HepG2 (cell line): Measurements from ENCODE around the gene CD58. TPM values are rescaled to one million over a fixed set of nuclear protein-coding genes. Genes with fewer than 3 reads are reported as not detected.
A peak's percentile ranks its signal among the peaks of the same experiment; 100 is the strongest.

Experiments
- GTF3A ChIP-seq: sonication (generic); formaldehyde crosslinking; conservative IDR thresholded peaks from 2 replicates; pipeline ENCODE4 v1.4.0; 2020; ENCODE audit warnings: mild to moderate bottlenecking, missing genetic modification reagents
- HNRNPK ChIP-seq: fragments of 200-400 bp; formaldehyde crosslinking; IDR thresholded peaks from 2 replicates; pipeline ENCODE4 v1.6.1; 2018; ENCODE audit warnings: low read length, low read depth, moderate library complexity, mild to moderate bottlenecking; ENCODE audit not compliant: poor library complexity, severe bottlenecking
- KDM1A ChIP-seq: IDR thresholded peaks from 2 replicates; pipeline ENCODE4 v1.6.1; 2016; ENCODE audit warnings: missing compliant biosample characterization
- MZF1 ChIP-seq: sonication (generic); formaldehyde crosslinking; IDR thresholded peaks from 2 replicates; pipeline ENCODE4 v1.8.1; 2023; ENCODE audit warnings: mild to moderate bottlenecking, missing genetic modification reagents, borderline replicate concordance
- NFRKB ChIP-seq: fragments of 450-650 bp; IDR thresholded peaks from 2 replicates; pipeline ENCODE4 v1.6.1; 2017
- NFYB ChIP-seq: sonication (generic); formaldehyde crosslinking; IDR thresholded peaks from 2 replicates; pipeline ENCODE4 v1.4.0; 2020; ENCODE audit warnings: missing genetic modification reagents
- NFYC ChIP-seq: IDR thresholded peaks from 2 replicates; pipeline ENCODE4 v1.6.1; 2016; ENCODE audit warnings: missing genetic modification reagents, missing compliant biosample characterization
- NRL ChIP-seq: sonication (generic); formaldehyde crosslinking; IDR thresholded peaks from 2 replicates; pipeline ENCODE4 v1.5.0; 2020; ENCODE audit warnings: missing genetic modification reagents, mild to moderate bottlenecking, moderate library complexity, borderline replicate concordance
- PAWR ChIP-seq: sonication (generic); formaldehyde crosslinking; IDR thresholded peaks from 2 replicates; pipeline ENCODE4 v1.4.0; 2020; ENCODE audit warnings: missing genetic modification reagents, mild to moderate bottlenecking, borderline replicate concordance
- PCBP1 ChIP-seq: fragments of 200-400 bp; formaldehyde crosslinking; IDR thresholded peaks from 2 replicates; pipeline ENCODE4 v1.6.1; 2017; ENCODE audit warnings: mild to moderate bottlenecking, low read depth, low read length, borderline replicate concordance
- TBL1XR1 ChIP-seq: fragments of 150-350 bp; IDR thresholded peaks from 2 replicates; pipeline ENCODE4 v1.6.1; 2014; ENCODE audit warnings: borderline replicate concordance, low read length; ENCODE audit not compliant: partially characterized antibody
- ZNF225 ChIP-seq: sonication (generic); formaldehyde crosslinking; IDR thresholded peaks from 2 replicates; pipeline ENCODE4 v1.4.0; 2020; ENCODE audit warnings: mild to moderate bottlenecking, missing genetic modification reagents
- ZNF562 ChIP-seq: sonication (generic); formaldehyde crosslinking; IDR thresholded peaks from 2 replicates; pipeline ENCODE4 v1.8.0; 2022; ENCODE audit warnings: missing genetic modification reagents, borderline replicate concordance
- polyA plus RNA-seq, 8 experiments: library from polyadenylated mRNA; depleted of rRNA in 3 of 8; stranded (reverse) in 7 of 8; unstranded in 1 of 8; fragments of >200 nt; fragmentation: Illumina TruSeq in 4 of 8; extraction: Trizol in 4 of 8; gene quantifications; 2 replicates each; pipeline versions ENCODE4 v1.2.1 to v1.2.3, GENCODE V29; 2011 to 2016; ENCODE audit warnings: low read depth in 4 of 8, missing spikeins in 1 of 8, mixed read lengths in 1 of 8; ENCODE audit not compliant: insufficient read depth in 1 of 8
- total RNA-seq, 5 experiments: library from RNA; depleted of rRNA; stranded (reverse); fragments of >200 nt; fragmentation: Illumina TruSeq; extraction: Trizol; gene quantifications; 2 replicates each; pipeline ENCODE4 v1.2.3, GENCODE V29; 2016; ENCODE audit warnings: low read depth in 1 of 5
- TF ChIP-seq, protein P1 (sequence below), 2 experiments: fragments of 450-650 bp in 1 of 2; sonication (generic) in 1 of 2; formaldehyde crosslinking; IDR thresholded peaks; 2 replicates each; pipeline versions ENCODE4 v1.5.0 to v1.8.0; 2020 to 2022; ENCODE audit warnings: mild to moderate bottlenecking in 1 of 2, missing genetic modification reagents in 1 of 2
- TF ChIP-seq, protein P2 (sequence below): sonication (generic); formaldehyde crosslinking; IDR thresholded peaks from 2 replicates; pipeline ENCODE4; 2020; ENCODE audit warnings: missing genetic modification reagents, mild to moderate bottlenecking, borderline replicate concordance
- TF ChIP-seq, protein P3 (sequence below): sonication (generic); formaldehyde crosslinking; IDR thresholded peaks from 2 replicates; pipeline ENCODE4 v1.4.0; 2020; ENCODE audit warnings: missing genetic modification reagents, borderline replicate concordance
- TF ChIP-seq, protein P4 (sequence below): sonication (generic); formaldehyde crosslinking; IDR thresholded peaks from 2 replicates; pipeline ENCODE4 v1.5.1; 2020; ENCODE audit warnings: missing genetic modification reagents, mild to moderate bottlenecking, borderline replicate concordance

Gene CD58
- total and polyA plus RNA-seq, 2 of the 13 experiments (the other 11 are each of a cell fraction or from before 2014, with no cell fraction given): 9.4 to 13.5 TPM

DNA sequence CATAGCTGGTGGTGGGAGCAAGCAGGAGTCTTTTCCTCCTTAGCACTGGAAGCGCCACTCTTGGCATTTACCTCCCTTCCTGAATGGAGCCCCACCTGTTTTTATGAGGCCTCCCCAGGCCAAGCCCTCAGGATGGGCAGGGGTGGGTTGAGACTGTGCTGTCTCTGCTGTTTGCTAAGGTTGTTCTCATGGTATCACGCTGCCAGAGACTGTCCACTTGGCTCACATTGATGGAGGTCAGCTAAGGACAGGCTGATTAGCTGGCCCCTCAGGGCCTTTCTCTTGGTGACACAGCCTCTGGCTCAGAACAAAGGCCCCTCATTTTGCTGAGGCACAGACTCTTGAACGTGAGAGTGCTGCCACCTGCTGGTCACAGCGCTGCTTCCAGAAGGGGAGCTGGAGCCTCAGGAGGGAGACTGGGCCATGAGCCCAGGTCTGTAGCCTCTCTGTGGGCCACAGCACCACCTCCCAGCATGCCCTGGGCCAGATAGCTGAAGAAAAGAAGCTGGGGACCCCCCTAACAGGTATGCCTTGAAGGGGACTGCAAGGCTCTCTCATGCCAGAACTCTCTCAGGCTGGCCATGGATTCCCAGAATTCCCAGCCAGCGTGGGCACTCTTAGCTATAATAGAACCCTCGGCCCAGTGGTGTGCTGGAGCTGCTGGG lies 85.6 kb downstream of the CD58 start (continued):
- TF ChIP-seq, protein P1, sequence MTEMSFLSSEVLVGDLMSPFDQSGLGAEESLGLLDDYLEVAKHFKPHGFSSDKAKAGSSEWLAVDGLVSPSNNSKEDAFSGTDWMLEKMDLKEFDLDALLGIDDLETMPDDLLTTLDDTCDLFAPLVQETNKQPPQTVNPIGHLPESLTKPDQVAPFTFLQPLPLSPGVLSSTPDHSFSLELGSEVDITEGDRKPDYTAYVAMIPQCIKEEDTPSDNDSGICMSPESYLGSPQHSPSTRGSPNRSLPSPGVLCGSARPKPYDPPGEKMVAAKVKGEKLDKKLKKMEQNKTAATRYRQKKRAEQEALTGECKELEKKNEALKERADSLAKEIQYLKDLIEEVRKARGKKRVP (CRISPR knock-in tag; IDR thresholded peaks at IDR 0.05): 0 out of 4 replicates have a peak, but pooled peaks of 1 of the 2 experiments have one; percentile 11
- TF ChIP-seq, protein P2, sequence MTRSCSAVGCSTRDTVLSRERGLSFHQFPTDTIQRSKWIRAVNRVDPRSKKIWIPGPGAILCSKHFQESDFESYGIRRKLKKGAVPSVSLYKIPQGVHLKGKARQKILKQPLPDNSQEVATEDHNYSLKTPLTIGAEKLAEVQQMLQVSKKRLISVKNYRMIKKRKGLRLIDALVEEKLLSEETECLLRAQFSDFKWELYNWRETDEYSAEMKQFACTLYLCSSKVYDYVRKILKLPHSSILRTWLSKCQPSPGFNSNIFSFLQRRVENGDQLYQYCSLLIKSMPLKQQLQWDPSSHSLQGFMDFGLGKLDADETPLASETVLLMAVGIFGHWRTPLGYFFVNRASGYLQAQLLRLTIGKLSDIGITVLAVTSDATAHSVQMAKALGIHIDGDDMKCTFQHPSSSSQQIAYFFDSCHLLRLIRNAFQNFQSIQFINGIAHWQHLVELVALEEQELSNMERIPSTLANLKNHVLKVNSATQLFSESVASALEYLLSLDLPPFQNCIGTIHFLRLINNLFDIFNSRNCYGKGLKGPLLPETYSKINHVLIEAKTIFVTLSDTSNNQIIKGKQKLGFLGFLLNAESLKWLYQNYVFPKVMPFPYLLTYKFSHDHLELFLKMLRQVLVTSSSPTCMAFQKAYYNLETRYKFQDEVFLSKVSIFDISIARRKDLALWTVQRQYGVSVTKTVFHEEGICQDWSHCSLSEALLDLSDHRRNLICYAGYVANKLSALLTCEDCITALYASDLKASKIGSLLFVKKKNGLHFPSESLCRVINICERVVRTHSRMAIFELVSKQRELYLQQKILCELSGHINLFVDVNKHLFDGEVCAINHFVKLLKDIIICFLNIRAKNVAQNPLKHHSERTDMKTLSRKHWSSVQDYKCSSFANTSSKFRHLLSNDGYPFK: no peak; the same call in 1 of the 2 replicates
- TF ChIP-seq PCBP1: no peak
- TF ChIP-seq NFRKB: no peak
- TF ChIP-seq NRL (CRISPR knock-in tag): no peak
- no peak for TF ChIP-seq TBL1XR1
- TF ChIP-seq ZNF562 (CRISPR knock-in tag): no peak
- TF ChIP-seq, protein P3, sequence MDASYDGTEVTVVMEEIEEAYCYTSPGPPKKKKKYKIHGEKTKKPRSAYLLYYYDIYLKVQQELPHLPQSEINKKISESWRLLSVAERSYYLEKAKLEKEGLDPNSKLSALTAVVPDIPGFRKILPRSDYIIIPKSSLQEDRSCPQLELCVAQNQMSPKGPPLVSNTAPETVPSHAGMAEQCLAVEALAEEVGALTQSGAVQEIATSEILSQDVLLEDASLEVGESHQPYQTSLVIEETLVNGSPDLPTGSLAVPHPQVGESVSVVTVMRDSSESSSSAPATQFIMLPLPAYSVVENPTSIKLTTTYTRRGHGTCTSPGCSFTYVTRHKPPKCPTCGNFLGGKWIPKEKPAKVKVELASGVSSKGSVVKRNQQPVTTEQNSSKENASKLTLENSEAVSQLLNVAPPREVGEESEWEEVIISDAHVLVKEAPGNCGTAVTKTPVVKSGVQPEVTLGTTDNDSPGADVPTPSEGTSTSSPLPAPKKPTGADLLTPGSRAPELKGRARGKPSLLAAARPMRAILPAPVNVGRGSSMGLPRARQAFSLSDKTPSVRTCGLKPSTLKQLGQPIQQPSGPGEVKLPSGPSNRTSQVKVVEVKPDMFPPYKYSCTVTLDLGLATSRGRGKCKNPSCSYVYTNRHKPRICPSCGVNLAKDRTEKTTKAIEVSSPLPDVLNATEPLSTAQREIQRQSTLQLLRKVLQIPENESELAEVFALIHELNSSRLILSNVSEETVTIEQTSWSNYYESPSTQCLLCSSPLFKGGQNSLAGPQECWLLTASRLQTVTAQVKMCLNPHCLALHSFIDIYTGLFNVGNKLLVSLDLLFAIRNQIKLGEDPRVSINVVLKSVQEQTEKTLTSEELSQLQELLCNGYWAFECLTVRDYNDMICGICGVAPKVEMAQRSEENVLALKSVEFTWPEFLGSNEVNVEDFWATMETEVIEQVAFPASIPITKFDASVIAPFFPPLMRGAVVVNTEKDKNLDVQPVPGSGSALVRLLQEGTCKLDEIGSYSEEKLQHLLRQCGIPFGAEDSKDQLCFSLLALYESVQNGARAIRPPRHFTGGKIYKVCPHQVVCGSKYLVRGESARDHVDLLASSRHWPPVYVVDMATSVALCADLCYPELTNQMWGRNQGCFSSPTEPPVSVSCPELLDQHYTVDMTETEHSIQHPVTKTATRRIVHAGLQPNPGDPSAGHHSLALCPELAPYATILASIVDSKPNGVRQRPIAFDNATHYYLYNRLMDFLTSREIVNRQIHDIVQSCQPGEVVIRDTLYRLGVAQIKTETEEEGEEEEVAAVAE: no peak
- TF ChIP-seq GTF3A (CRISPR knock-in tag): no peak
- no peak for TF ChIP-seq MZF1
- TF ChIP-seq, protein P4, sequence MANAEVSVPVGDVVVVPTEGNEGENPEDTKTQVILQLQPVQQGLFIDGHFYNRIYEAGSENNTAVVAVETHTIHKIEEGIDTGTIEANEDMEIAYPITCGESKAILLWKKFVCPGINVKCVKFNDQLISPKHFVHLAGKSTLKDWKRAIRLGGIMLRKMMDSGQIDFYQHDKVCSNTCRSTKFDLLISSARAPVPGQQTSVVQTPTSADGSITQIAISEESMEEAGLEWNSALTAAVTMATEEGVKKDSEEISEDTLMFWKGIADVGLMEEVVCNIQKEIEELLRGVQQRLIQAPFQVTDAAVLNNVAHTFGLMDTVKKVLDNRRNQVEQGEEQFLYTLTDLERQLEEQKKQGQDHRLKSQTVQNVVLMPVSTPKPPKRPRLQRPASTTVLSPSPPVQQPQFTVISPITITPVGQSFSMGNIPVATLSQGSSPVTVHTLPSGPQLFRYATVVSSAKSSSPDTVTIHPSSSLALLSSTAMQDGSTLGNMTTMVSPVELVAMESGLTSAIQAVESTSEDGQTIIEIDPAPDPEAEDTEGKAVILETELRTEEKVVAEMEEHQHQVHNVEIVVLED (CRISPR knock-in tag): no peak
- no peak for TF ChIP-seq PAWR (CRISPR knock-in tag)
- no peak for TF ChIP-seq ZNF225
- TF ChIP-seq NFYB: no peak
- peak; percentile 67; the same call in 1 of the 2 replicates for TF ChIP-seq KDM1A (CRISPR knock-in tag)
- TF ChIP-seq HNRNPK: no peak
- TF ChIP-seq NFYC (CRISPR knock-in tag): no peak
